Kidney tubule cell (primary cell): ENCODE measurements around the gene RARA.
"Not testable (repeated sequence)": the region's sequence is repeated elsewhere in the genome, so short reads cannot be mapped to it uniquely, and the experiment has no call there.

ENCODE experiments used
- DNase-seq: peaks from one replicate; pipeline ENCODE4 v3.0.0-alpha.2; 2018; ENCODE audit warnings: low spot score

The RARA gene

DNA sequence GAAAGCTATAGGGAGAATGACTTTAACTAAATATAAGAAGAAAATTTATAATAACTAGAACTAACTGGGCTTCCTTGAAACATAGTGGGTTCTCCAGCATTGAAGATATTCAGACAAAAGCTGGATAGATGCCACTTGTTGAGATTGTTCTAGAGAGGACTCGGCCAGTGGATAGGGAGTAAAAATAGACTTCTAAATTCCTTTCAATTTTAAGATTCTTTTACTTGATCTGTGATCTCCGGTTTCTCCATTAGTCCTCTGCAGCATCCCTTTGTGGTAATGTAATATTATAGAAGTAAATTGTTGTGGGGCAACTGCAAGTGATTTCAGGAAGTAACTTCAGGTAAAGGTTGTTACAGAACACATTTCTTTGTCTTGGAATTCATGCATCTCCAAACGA is 10.3 kb upstream of the RARA start:
- DNase-seq, result no peak

GRCh38 chr17:40299159-40299757 is 9.7 kb upstream of the RARA start:
- DNase-seq, result not testable (repeated sequence)

GRCh38 chr17:40301315-40301714 is 7.7 kb upstream of the RARA start:
- DNase-seq, result peak; percentile 30

- DNase-seq, result peak; percentile 62
These were observed 5.8 kb upstream of the RARA start for GRCh38 chr17:40303009-40303657.

GRCh38 chr17:40303708-40304551 is 5.0 kb upstream of the RARA start:
- peak; percentile 20 for DNase-seq

DNA sequence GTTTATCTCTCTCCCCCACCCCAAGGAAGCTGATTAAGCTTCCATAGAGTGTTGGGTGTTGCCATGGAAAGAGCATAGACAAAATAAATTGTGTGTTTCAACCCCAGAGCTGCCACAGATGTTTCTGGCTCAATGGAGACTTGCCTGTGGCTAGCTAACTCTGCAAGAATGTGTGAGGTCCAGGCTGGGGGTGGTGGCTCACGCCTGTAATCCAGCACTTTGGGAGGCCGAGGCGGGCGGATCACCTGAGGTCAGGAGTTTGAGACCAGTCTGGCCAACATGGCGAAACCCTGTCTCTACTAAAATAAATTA is 4.5 kb upstream of the RARA start:
- DNase-seq, result peak; percentile 87

DNA sequence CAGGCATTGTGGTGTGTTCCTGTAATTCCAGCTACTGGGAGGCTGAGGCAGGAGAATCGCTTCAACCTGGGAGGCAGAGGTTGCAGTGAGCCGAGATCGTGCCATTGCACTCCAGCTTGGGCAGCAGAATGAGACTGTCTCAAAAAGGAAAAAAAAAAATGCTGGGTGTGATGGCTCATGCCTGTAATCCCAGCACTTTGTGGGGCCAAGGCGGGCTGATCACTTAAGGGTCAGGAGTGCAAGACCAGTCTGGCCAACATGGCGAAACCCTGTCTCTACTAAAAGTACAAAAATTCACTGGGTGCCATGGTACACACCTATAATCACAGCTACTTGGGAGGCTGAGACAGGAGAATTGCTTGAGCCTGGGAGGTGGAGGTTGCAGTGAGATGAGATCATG is 4.1 kb upstream of the RARA start:
- DNase-seq, result not testable (repeated sequence)

GRCh38 chr17:40306395-40306794 is 2.6 kb upstream of the RARA start:
- DNase-seq, result no peak

- DNase-seq, result no peak
These were observed 1.8 kb upstream of the RARA start for GRCh38 chr17:40307001-40307730.

GRCh38 chr17:40307740-40308239 is 1.2 kb upstream of the RARA start:
- DNase-seq, result no peak

GRCh38 chr17:40309949-40310510 is 1.1 kb downstream of the RARA start:
- no peak for DNase-seq

DNA sequence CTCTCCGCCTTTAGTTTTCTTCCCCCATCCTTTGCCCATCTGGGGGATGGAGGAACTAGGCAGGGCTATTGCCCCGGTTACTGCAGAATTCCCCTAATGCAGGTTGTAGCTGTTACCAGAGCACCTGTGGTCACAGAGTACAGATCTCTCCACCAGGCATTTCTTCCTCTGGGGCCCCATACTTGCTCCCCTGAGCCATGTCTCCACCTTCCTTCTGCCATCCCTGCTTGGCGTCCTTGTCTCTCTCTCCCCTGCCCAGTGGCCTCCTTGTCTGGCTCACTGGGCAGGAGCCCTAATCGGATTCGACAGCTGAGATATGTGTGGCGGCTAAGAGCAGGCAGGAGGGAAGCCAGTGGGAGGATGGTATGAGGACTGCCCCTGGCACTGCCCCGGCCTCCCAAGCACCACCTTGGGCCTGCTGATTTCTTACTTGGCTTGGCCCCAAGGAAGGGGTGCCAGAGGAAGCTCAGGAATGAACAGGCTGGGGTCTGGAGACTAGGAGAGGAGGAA is 2.0 kb downstream of the RARA start:
- DNase-seq, result peak; percentile 39

DNA sequence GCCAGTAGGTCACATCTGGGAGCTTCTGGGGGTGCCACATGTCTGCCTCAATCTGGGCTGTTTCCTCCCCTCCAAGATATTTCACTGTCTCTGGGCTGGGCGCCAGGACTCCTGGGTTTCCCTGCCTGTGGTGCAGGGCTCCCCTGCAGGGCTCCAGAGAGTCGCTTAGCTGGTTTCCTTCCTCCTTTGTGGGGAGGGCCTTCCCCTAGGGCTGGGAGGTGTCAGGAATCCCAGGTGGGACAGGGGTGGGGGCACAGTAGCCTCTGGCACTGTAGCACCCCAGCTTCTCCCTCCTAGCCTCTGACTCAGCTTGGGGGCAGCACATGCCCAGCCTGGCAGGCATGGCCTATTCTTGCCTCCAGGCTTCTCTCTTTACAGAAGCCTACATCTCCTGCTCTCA is 2.6 kb downstream of the RARA start:
- DNase-seq, result peak; percentile 75

DNA sequence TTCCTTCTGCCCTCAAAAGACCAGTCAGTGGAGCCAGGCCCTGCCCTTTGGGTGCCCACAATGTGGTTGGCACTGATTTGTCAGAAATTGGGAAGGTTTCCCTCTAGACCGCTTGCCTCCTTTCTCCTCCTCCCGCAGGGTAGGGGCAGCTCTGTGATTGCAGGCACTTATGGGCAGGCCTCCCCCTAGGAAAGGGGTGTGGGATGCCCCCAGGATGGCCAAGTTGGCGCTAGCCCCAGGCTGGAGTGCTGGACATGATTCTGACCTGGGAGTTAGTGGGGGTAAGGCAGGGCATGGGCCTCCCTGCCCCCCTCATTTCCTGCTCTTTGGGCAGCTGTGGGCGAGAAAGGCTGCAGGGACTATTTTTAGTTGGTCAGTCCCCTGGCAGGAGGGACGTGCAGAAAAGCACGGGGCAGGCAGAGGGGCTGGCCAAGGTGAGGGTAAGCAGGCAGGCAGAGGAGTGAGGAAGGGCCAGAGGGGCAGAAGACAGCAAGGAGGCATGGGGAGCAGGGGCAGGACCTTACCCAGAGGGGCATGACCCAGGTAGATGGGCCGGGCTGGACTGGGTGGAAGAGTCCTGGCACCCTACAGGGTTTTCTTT is 3.3 kb downstream of the RARA start:
- DNase-seq, result peak; percentile 76

DNA sequence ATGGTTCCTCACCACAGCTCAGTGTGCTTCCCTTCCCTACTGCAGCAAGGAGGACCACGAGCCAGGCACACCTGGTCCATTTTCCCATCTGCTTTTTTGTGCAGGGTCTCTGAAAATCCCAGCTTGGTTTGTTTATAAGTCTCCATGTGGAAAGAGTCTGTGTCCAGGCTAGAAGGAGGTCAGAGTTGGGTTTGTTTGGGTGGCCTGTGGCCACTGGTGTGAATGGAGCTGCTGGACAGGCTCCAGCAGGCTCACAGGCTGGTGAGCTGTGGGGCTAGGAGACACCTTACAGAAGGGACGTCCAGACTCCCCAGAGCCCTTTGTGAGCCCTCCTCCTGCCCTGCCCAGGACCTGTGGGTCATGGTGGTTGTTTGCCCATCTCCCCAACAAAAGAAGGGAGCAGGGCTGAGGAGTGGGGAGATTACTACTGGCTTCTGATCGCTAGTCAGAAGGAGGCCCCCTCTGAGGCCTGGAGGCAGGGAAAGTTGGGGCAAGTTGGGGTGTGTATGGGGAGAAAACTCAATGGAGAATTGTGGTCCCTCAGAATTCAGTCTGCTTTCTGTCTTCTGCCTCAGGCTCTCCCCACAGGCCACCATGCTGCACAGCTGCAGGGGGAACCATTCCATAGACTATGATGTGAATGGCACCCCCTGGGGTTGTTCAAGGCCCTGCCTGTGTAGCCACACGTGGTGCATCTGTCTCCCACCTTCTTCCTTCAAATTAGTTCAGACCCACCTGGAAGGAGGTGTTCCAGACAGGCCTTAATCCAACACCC is 4.1 kb downstream of the RARA start:
- DNase-seq, result peak; percentile 17

DNA sequence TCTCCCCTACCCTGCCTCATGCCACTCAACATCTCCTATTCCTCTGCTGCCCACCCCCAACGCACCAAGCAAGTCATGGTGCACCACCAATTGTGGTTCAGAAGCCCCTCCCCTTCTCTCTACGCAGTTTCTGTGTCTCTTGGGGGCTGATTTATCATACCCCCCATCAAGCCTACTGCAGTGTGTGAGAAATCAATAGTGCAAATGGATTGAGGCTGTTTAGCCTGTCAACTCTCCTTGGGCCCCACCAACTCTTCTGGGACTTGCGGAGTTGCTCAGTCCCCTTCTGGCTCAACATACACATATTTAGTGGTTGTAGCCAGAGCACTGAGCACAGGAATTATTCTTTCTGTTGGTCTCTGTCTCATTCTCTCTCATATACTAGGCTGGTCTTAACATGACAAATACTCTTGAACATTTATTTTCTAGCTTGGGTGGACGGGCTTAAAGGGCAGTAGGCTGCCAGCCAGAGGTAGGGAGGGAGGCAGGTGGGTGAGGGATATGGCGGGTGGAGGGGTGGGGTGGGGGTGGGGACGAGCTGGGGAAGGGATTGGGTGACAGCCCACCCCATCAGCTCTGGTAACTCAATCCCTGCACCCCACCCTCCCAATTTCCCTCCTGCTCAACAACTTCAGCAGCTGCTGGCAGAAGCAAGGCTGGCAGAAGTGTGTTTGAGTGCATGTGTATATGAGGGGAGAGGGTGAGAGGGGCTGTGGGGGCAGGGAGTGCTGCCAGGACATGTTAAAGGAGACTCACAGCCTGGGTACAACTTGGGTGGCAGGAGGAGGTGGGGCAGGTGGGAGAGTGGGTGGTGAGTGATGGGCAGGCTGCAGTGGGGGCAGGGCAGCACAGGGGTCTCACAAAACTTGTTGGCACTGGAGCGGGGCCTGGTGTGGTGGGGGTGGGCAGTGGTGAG is 4.9 kb downstream of the RARA start:
- DNase-seq, result peak; percentile 61

DNA sequence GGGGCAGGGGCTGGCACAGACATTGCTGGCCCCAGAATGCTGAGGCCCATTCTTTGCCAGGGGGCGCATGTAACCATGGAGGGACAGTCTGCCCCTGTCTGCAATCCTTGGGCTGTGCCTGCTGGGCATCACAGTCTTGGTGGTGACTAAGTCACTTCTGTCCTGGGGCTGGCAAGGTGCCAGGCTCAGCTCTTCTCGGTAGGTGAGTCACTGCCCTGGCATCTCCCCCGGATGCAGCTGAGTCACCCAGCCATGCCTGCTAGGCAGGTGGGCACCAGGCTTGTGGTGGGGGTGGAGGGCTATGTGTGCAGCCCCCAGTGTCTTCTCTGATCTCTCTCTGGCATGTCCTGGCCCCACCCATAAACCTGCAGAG is 5.6 kb downstream of the RARA start:
- DNase-seq, result peak; percentile 99

- DNase-seq, result no peak
These were observed 6.2 kb downstream of the RARA start for GRCh38 chr17:40315206-40315605.

DNA sequence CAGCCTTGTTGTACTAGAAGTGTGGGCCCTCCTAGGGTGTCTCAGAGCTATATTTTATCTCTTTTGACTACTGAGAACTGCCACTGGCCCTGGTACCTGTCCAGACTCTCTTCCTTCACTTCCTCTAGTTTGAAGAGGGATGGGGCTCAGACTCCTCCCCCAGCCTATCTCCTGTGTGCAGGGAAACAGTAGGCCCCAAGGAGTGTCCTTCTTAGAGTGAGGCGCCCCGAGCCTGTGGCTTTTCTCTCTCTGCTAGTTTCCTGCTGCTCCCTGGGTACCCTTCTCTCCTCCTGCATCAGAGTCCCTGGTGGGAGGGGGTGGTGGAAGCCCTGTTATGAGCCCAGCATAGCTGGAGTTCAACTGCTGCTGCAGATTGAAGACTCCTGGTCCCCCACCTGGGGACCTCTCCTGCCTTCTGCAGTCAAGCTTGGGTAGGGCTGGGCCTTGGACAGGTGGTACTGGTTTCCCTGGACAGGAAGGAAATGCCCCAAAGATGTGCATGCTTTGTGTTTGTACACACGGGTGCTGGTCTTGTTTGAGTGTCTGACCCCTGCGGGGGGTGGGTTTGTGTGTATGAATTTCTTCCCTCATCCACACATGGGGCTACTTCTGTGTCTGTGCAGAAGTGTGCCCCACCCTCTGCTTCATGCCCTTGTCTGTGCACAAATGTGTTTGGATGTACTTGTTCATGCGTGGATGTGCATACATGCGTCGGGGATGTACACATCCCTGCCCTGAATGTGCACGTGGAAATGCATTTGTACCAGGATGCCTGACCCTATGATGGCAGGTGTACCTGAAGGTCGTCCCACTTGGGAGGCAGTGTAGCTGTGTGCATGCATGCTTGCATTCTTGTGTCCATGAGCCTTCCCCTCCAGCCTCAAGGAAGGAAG is 6.9 kb downstream of the RARA start:
- DNase-seq, result peak; percentile 20
